T-cell (primary cell): ENCODE results near the gene FAP. TPM values are rescaled to one million over a fixed set of nuclear protein-coding genes. Genes with fewer than 3 reads are reported as not detected.

ENCODE experiments used
- ATAC-seq, 4 experiments: fragments of 200-7000 bp in 3 of 4; fragments of 150-1000 bp in 1 of 4; cut with Tn5 transposase; replicated peaks in 1 of 4; 1 replicate in 3 of 4; 2 replicates in 1 of 4; pipeline ENCODE4 v1.10.0; 2021; ENCODE audit warnings: moderate library complexity in 3 of 4, mild to moderate bottlenecking in 2 of 4, moderate number of reproducible peaks in 1 of 4
- CTCF ChIA-PET, 2 donors: fragments of 300-600 bp; sonication (Branson Sonifier 250); formaldehyde crosslinking; loops; one replicate each; lab custom pipeline; 2022; ENCODE audit warnings: antibody characterized with exemption in 2 of 2; lab: Charles Lee
- POLR2A ChIA-PET, 2 donors: fragments of 300-600 bp; sonication (Branson Sonifier 250); formaldehyde crosslinking; loops; one replicate each; lab custom pipeline; 2022; ENCODE audit warnings: antibody characterized with exemption in 2 of 2; lab: Charles Lee
- DNase-seq, 35 experiments: peaks; one replicate each; pipeline versions ENCODE4 v3.0.0 to v3.0.0-alpha.2; 2013 to 2023
- H3K27ac ChIP-seq: one replicate; pipeline ENCODE4 v1.5.1; 2013; ENCODE audit warnings: low read length
- H3K27me3 ChIP-seq, 2 experiments: replicated peaks in 1 of 2; 1 replicate in 1 of 2; 2 replicates in 1 of 2; pipeline versions ENCODE4 v1.6.1 to v1.7.0; 2013; ENCODE audit warnings: low read length in 1 of 2, mixed read lengths in 1 of 2; ENCODE audit not compliant: control insufficient read depth in 2 of 2, insufficient read depth in 2 of 2; ENCODE audit errors: extremely low read depth in 1 of 2
- H3K36me3 ChIP-seq, 2 donors: 1 replicate in 1 of 2; 2 replicates in 1 of 2; pipeline versions ENCODE4 v1.6.1 to v1.7.0; 2013; ENCODE audit warnings: low read length in 1 of 2; ENCODE audit not compliant: control insufficient read depth in 2 of 2, insufficient read depth in 1 of 2; ENCODE audit errors: extremely low read depth in 1 of 2
- H3K4me1 ChIP-seq, 2 experiments: 1 replicate in 1 of 2; 2 replicates in 1 of 2; pipeline versions ENCODE4 v1.6.1 to v1.7.0; 2013; ENCODE audit warnings: low read length in 2 of 2, mixed read lengths in 1 of 2; ENCODE audit not compliant: insufficient read depth in 2 of 2, control insufficient read depth in 1 of 2; ENCODE audit errors: extremely low read depth in 1 of 2
- H3K4me3 ChIP-seq, 2 donors: 1 replicate in 1 of 2; 2 replicates in 1 of 2; pipeline versions ENCODE4 v1.5.1 to v1.7.0; 2013; ENCODE audit warnings: mild to moderate bottlenecking in 2 of 2, low read length in 1 of 2, moderate library complexity in 1 of 2; ENCODE audit not compliant: control insufficient read depth in 1 of 2; ENCODE audit errors: extremely low read depth in 1 of 2
- H3K9me3 ChIP-seq: 2 replicates; pipeline ENCODE4 v1.7.0; 2013
- H3K27ac Mint-ChIP-seq, 2 donors: one replicate each; pipeline ENCODE4 v1.8.0; 2020 to 2021; ENCODE audit warnings: mild to moderate bottlenecking in 2 of 2, mixed read lengths in 2 of 2
- H3K27me3 Mint-ChIP-seq, 2 donors: one replicate each; pipeline ENCODE4 v1.8.0; 2021 to 2022; ENCODE audit warnings: mixed read lengths in 2 of 2
- H3K36me3 Mint-ChIP-seq: one replicate; pipeline ENCODE4 v1.8.0; 2021; ENCODE audit warnings: mixed read lengths
- H3K4me1 Mint-ChIP-seq, 3 donors: one replicate each; pipeline ENCODE4 v1.8.0; 2020 to 2022; ENCODE audit warnings: mixed read lengths in 3 of 3, mild to moderate bottlenecking in 1 of 3
- H3K4me3 Mint-ChIP-seq, 3 donors: one replicate each; pipeline ENCODE4 v1.8.0; 2020 to 2022; ENCODE audit warnings: mild to moderate bottlenecking in 3 of 3, mixed read lengths in 3 of 3, moderate library complexity in 3 of 3
- H3K9me3 Mint-ChIP-seq, 3 donors: one replicate each; pipeline ENCODE4 v1.8.0; 2020 to 2022; ENCODE audit warnings: mixed read lengths in 3 of 3
- WGBS: methylation state at CpG from one replicate; pipeline ENCODE4 v1.1.5; 2013; ENCODE audit warnings: missing lambda C conversion rate; ENCODE audit not compliant: insufficient coverage; 5-methylcytosine and 5-hydroxymethylcytosine counted together
- total RNA-seq, 35 experiments: library from RNA in 6 of 35; stranded (reverse) in 6 of 35; fragments of 120-200 nt in 1 of 35; gene quantifications; one replicate each; pipeline versions ENCODE4 v1.2.1 to v1.2.4 and lab custom pipeline; 2013 to 2026

Gene FAP
- total RNA-seq, 5 donors from 2014 or later (not counting 1 experiment from before 2014, with no cell fraction given) = 0.85 to 0.88 TPM; not detected in 3

DNA sequence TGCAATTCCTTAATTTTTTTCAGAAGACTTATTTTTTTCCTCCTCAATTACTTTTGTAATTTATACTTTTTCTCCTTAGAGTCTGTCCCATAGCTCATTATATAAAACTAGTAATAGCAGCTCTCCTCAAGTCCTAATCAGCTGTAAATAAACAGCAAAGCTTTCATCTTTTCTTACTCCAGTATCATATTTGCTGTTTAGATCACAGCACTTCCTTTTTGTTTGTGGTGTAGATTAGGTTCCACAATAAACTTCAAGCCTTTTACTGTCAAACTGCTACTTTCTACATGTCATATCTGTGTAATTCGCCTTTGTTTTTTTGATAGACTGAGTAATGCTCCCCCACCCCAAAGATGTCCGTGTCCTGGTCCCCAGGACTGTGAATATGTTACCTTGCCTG lies 116.7 kb downstream of the FAP start:
- Histone ChIP-seq H3K27me3 (no peaks in the 10 kb centered on the region), H3K4me1 (no peaks in the 10 kb centered on the region), H3K36me3 (no peaks in the 10 kb centered on the region), H3K4me3 (no peak overlapping the region), H3K9me3 (no peaks in the 10 kb centered on the region), H3K27ac (no peak overlapping the region)
- Mint-ChIP-seq H3K27me3 (no peaks in the 10 kb centered on the region), H3K27ac (peak overlapping the region; percentile 34 to 57), H3K36me3 (no peaks in the 10 kb centered on the region), H3K4me3 (no peak overlapping the region), H3K9me3 (no peaks in the 10 kb centered on the region), H3K4me1 (peaks cover 9 to 18% (median 16%) of the 10 kb centered on the region in 3 donors)
- no peak for DNase-seq
- ChIA-PET CTCF (interaction anchor here (0.5 to 4.5 kb wide), 20 partner anchors 9 to 895 kb away, joined by 3 to 49 read pairs (median 4); partner anchors contain the start of gene DPP4 (in 1 of the 2)), POLR2A (interaction anchor here in 1 of 2 donors (0.6 to 0.7 kb wide), 2 partner anchors 47 to 788 kb away, joined by 3 read pairs; no protein-coding TSS in a partner anchor)
- no CpG with 5 or more reads among the region's 2 CpGs for WGBS
- ATAC-seq = peak in 1 of 4 experiments; percentile 4

DNA sequence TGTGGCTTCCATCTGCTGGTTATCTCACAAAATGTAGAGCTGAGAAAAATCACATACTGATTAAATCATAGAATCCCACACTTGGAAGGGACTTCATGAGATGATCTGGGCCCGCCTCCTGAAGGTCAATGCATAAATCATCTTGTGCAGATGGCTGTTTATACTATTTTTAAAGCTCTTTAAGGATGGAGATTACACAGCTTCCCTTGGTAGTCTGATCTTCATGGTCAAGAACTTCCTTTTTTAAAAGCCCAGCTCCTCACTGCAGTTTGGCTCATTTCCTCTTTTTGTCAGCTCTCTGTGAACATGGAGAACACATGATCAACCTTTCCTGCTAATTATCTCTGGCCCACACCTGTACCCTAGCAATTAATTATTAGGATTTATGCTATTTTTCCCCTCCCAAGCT lies 117.1 kb downstream of the FAP start:
- Mint-ChIP-seq H3K27me3 (no peaks in the 10 kb centered on the region), H3K4me3 (no peak overlapping the region), H3K36me3 (no peaks in the 10 kb centered on the region), H3K27ac (peak overlapping the region; percentile 34 to 77), H3K4me1 (peaks cover 9 to 18% (median 16%) of the 10 kb centered on the region in 3 donors), H3K9me3 (no peaks in the 10 kb centered on the region)
- WGBS = no CpG with 5 or more reads among the region's 1 CpG
- Histone ChIP-seq H3K4me1 (no peaks in the 10 kb centered on the region), H3K9me3 (no peaks in the 10 kb centered on the region), H3K27me3 (no peaks in the 10 kb centered on the region), H3K36me3 (no peaks in the 10 kb centered on the region), H3K4me3 (no peak overlapping the region), H3K27ac (no peak overlapping the region)
- DNase-seq = no peak
- no peak for ATAC-seq
- CTCF ChIA-PET = interaction anchor here (0.5 to 4.5 kb wide), 20 partner anchors 9 to 895 kb away, joined by 3 to 49 read pairs (median 4); partner anchors contain the start of gene DPP4 (in 1 of the 2)
- POLR2A ChIA-PET = interaction anchor here in 1 of 2 donors (0.6 to 0.7 kb wide), 2 partner anchors 48 to 788 kb away, joined by 3 read pairs; no protein-coding TSS in a partner anchor

DNA sequence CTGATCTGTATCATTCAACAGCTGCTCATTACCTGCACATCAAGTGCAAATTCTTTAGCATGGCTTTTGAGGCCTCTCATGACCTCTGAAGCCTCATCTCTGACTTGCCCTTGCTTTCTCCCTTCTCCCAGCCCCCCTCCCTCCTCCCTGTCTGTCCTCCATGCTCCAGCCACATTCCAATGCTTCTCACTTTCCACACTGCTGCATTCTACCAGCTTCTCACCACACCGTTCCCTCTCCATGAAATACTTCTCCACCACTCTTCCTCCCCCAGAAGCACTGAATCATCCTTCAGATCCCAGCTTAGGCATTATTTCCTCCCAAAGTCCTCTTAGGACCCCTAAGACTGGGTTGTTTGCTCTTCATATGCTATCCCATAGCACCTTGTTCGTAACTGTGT lies 118.1 kb downstream of the FAP start:
- H3K27ac ChIP-seq = no peak overlapping the region
- H3K4me1 ChIP-seq = no peaks in the 10 kb centered on the region
- H3K4me3 Mint-ChIP-seq = no peak overlapping the region
- H3K27me3 ChIP-seq = no peaks in the 10 kb centered on the region
- ATAC-seq (no peak), DNase-seq (no peak)
- POLR2A ChIA-PET = interaction anchor here (0.5 to 0.6 kb wide), 2 partner anchors 8 to 110 kb away, joined by 3 to 9 read pairs; no protein-coding TSS in a partner anchor
- no peak overlapping the region for H3K4me3 ChIP-seq
- H3K9me3 ChIP-seq = no peaks in the 10 kb centered on the region
- peaks cover 9 to 18% (median 16%) of the 10 kb centered on the region in 3 donors for H3K4me1 Mint-ChIP-seq
- no peaks in the 10 kb centered on the region for H3K27me3 Mint-ChIP-seq
- no peaks in the 10 kb centered on the region for H3K9me3 Mint-ChIP-seq
- 100% methylated on average over 1 of the region's 2 CpGs for WGBS
- H3K27ac Mint-ChIP-seq = no peak overlapping the region
- no peaks in the 10 kb centered on the region for H3K36me3 ChIP-seq
- no peaks in the 10 kb centered on the region for H3K36me3 Mint-ChIP-seq
- CTCF ChIA-PET = interaction anchor here (0.6 to 4.5 kb wide), 20 partner anchors 8 to 902 kb away, joined by 3 to 49 read pairs (median 4); partner anchors contain the start of gene DPP4 (in 1 of the 2)

DNA sequence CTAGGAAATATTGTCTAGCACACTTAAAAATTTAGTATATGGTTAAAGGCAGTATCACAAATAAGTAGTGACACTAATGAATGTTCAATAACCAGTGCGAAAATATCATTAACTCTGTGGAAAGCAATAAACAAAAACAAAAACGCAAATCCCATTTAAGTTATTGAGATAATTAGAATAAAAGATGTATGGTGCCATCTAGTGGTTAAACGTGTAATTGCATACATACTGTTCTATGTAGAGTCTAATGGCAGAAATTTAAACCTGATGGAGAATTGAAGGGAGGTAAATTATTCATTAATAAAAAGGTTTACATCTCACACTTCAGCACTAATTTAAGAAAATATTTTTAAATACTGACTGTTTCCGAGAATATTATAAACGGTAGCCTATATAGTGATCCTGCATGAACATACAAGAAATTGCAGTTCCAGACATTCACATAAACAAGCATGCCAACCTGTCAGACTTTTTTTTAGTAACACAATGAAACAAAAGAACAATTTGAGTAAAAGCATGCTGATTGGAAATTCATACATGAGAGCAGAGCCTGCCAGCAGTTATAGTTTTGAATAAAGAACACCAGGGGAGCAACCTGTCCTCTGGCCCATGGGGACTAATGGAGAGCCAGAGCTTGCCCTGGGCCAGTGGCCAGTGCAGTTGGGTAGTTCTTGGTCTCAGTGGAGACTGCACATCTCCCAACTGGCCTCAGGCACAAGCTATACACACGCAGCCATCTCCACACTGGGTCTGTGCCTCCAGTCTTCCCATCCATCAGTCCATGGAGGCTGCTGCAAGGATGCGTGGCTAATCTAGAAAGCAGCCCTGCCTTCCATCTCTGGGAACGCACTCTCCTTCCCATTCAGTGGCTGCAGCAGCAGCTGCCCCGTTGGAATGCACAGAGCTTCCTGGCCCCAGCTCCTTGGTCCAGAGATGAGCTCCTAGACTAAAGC lies 119.2 kb downstream of the FAP start:
- WGBS = 95% methylated on average over 2 of the region's 9 CpGs
- CTCF ChIA-PET = interaction anchor here (0.6 to 4.5 kb wide), 18 partner anchors 10 to 902 kb away, joined by 3 to 49 read pairs (median 3); no protein-coding TSS in a partner anchor
- H3K4me3 Mint-ChIP-seq = no peak overlapping the region
- no peaks in the 10 kb centered on the region for H3K27me3 Mint-ChIP-seq
- no peak overlapping the region for H3K4me3 ChIP-seq
- no peaks in the 10 kb centered on the region for H3K36me3 ChIP-seq
- H3K27ac Mint-ChIP-seq = no peak overlapping the region
- no peaks in the 10 kb centered on the region for H3K9me3 ChIP-seq
- no peaks in the 10 kb centered on the region for H3K9me3 Mint-ChIP-seq
- POLR2A ChIA-PET = no interaction called here
- H3K4me1 ChIP-seq = no peaks in the 10 kb centered on the region
- H3K4me1 Mint-ChIP-seq = peaks cover 9 to 18% (median 16%) of the 10 kb centered on the region in 3 donors
- H3K36me3 Mint-ChIP-seq = no peaks in the 10 kb centered on the region
- ATAC-seq (peak in 3 of 4 experiments; percentile 48 to 67 (median 59)), DNase-seq (peak in 1 of 35 experiments; percentile 84)
- no peak overlapping the region for H3K27ac ChIP-seq
- no peaks in the 10 kb centered on the region for H3K27me3 ChIP-seq

Other genes with a start within 250 kb of the FAP start
- 10 to 100 TPM; 30.1 to 47.7 (median 37.9) TPM for gene DPP4, start 169.2 kb downstream of the FAP start, total RNA-seq
- not detected for gene GCG, start 91.2 kb downstream of the FAP start, total RNA-seq
- gene IFIH1, start 75.2 kb upstream of the FAP start, total RNA-seq = 10 to 100 TPM; 25.1 to 34.1 (median 29.2) TPM
- gene GCA, start 100.7 kb upstream of the FAP start, total RNA-seq = 10 to 100 TPM in 3 of 5 donors, 1 to 10 TPM in 2; 6.5 to 12.8 (median 10.0) TPM